ENCODE results near the gene PTPRK. TPM values are rescaled to one million over a fixed set of nuclear protein-coding genes. Genes with fewer than 3 reads are reported as not detected.
A peak's percentile ranks its signal among the peaks of the same experiment; 100 is the strongest.

PTPRK gene
- total and polyA plus RNA-seq, 9 of the 15 experiments (the other 6 are each of a cell fraction or from before 2014, with no cell fraction given): 0.04 to 0.51 TPM; not detected in 7

DNA sequence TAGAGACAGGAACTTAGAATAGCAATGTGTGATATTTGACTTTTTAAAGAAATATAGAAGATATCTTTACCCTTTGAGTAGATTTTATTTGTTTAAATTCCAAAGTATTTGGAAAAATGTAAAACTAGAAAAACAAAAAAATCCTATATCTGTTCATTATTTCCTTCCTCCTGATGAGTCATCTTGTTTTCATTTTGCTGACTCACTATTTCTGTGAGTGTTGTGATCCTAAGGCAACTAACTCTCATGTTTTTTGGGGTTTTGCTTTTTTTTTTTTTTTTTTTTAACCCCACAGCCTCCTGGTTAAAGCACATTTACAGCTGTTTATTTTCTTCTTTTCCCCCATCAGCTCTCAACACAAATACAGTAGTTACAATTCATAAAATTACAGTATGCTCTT, 581.7 kb downstream of the PTPRK start (continued):
- TF ChIP-seq, protein P1, sequence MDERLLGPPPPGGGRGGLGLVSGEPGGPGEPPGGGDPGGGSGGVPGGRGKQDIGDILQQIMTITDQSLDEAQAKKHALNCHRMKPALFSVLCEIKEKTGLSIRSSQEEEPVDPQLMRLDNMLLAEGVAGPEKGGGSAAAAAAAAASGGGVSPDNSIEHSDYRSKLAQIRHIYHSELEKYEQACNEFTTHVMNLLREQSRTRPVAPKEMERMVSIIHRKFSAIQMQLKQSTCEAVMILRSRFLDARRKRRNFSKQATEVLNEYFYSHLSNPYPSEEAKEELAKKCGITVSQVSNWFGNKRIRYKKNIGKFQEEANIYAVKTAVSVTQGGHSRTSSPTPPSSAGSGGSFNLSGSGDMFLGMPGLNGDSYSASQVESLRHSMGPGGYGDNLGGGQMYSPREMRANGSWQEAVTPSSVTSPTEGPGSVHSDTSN (CRISPR knock-in tag; IDR thresholded peaks at IDR 0.05; ENCODE audit: low read depth): no peak
- TF ChIP-seq, protein P1 (tag; conservative IDR thresholded peaks at IDR 0.05; ENCODE audit: low read depth): no peak
- no peak for TF ChIP-seq HOXB6 (CRISPR knock-in tag; IDR thresholded peaks at IDR 0.05; ENCODE audit: borderline replicate concordance)
- TF ChIP-seq ZNF354B (CRISPR knock-in tag; IDR thresholded peaks at IDR 0.05): no peak
- peak; percentile 80 for TF ChIP-seq MAFK (IDR thresholded peaks at IDR 0.05; ENCODE audit: low read length)
- no peak for TF ChIP-seq CHD1 (IDR thresholded peaks at IDR 0.05; ENCODE audit: low read length)
- TF ChIP-seq ZNF384 (IDR thresholded peaks at IDR 0.05; ENCODE audit: low read depth, low read length): peak; percentile 24; the same call in 1 of the 2 replicates
- TF ChIP-seq, protein P2, sequence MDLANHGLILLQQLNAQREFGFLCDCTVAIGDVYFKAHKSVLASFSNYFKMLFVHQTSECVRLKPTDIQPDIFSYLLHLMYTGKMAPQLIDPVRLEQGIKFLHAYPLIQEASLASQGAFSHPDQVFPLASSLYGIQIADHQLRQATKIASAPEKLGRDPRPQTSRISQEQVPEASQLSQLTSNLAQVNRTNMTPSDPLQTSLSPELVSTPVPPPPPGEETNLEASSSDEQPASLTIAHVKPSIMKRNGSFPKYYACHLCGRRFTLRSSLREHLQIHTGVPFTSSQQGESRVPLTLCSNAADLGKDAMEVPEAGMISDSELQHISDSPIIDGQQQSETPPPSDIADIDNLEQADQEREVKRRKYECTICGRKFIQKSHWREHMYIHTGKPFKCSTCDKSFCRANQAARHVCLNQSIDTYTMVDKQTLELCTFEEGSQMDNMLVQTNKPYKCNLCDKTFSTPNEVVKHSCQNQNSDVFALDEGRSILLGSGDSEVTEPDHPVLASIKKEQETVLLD (IDR thresholded peaks at IDR 0.05): no peak
- TF ChIP-seq POLR2AphosphoS5 (IDR thresholded peaks at IDR 0.05; ENCODE audit: control insufficient read depth, insufficient read depth, low read depth, low read length): no peak
- TF ChIP-seq ZNF212 (CRISPR knock-in tag; IDR thresholded peaks at IDR 0.05): no peak
- TF ChIP-seq RB1 (IDR thresholded peaks at IDR 0.05; ENCODE audit: low read depth): no peak
- TF ChIP-seq ZFX (CRISPR knock-in tag; IDR thresholded peaks at IDR 0.05): no peak
- TF ChIP-seq ZNF766 (CRISPR knock-in tag; conservative IDR thresholded peaks at IDR 0.05): no peak
- no peak for TF ChIP-seq IRF2 (CRISPR knock-in tag; IDR thresholded peaks at IDR 0.05)
- TF ChIP-seq, protein P3, sequence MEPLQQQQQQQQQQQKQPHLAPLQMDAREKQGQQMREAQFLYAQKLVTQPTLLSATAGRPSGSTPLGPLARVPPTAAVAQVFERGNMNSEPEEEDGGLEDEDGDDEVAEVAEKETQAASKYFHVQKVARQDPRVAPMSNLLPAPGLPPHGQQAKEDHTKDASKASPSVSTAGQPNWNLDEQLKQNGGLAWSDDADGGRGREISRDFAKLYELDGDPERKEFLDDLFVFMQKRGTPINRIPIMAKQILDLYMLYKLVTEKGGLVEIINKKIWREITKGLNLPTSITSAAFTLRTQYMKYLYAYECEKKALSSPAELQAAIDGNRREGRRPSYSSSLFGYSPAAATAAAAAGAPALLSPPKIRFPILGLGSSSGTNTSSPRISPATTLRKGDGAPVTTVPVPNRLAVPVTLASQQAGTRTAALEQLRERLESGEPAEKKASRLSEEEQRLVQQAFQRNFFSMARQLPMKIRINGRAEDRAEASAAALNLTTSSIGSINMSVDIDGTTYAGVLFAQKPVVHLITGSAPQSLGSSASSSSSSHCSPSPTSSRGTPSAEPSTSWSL (CRISPR knock-in tag; IDR thresholded peaks at IDR 0.05; ENCODE audit: borderline replicate concordance): no peak
- no peak for TF ChIP-seq SRSF1 (IDR thresholded peaks at IDR 0.05; ENCODE audit: low read depth, low read length)
- TF ChIP-seq ZZZ3 (IDR thresholded peaks at IDR 0.05): no peak
- no peak for TF ChIP-seq KDM1A (IDR thresholded peaks at IDR 0.05)
- TF ChIP-seq ZNF217 (CRISPR knock-in tag; IDR thresholded peaks at IDR 0.05): no peak
- TF ChIP-seq ZNF316 (IDR thresholded peaks at IDR 0.05): peak; percentile 97
- TF ChIP-seq MED1 (CRISPR knock-in tag; IDR thresholded peaks at IDR 0.05; ENCODE audit: borderline replicate concordance): no peak
- TF ChIP-seq, protein P4, sequence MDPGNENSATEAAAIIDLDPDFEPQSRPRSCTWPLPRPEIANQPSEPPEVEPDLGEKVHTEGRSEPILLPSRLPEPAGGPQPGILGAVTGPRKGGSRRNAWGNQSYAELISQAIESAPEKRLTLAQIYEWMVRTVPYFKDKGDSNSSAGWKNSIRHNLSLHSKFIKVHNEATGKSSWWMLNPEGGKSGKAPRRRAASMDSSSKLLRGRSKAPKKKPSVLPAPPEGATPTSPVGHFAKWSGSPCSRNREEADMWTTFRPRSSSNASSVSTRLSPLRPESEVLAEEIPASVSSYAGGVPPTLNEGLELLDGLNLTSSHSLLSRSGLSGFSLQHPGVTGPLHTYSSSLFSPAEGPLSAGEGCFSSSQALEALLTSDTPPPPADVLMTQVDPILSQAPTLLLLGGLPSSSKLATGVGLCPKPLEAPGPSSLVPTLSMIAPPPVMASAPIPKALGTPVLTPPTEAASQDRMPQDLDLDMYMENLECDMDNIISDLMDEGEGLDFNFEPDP (CRISPR knock-in tag; IDR thresholded peaks at IDR 0.05): no peak
- TF ChIP-seq ZNF668 (CRISPR knock-in tag; IDR thresholded peaks at IDR 0.05): no peak
- no peak for TF ChIP-seq ZNF143 (CRISPR knock-in tag; IDR thresholded peaks at IDR 0.05)
- TF ChIP-seq PTTG1 (tag; IDR thresholded peaks at IDR 0.05; ENCODE audit: low read depth): no peak

Measured in K562 (cell line).